MCF 10A (cell line): ENCODE measurements around the gene MOV10. TPM values are rescaled to one million over a fixed set of nuclear protein-coding genes. Genes with fewer than 3 reads are reported as not detected.

Experiments
- BruUV-seq: library from RNA; stranded (reverse); fragments of 400-500 nt; replicated peaks from 2 replicates; lab custom pipeline; 2021; lab: Mats Ljungman, UMichigan
- CTCF ChIA-PET: fragments of 300-600 bp; sonication (Branson Sonifier 250); formaldehyde crosslinking; extraction: SDS; loops from one replicate; lab custom pipeline; 2021; ENCODE audit warnings: antibody characterized with exemption, inconsistent platforms; lab: Yijun Ruan, JAX
- POLR2A ChIA-PET: fragments of 300-600, 350-650 bp; sonication (Branson Sonifier 250); formaldehyde crosslinking; extraction: SDS; loops from one replicate; lab custom pipeline; 2020; ENCODE audit warnings: antibody characterized with exemption, inconsistent platforms; lab: Yijun Ruan, JAX
- DNase-seq: peaks from one replicate; pipeline ENCODE4 v3.0.0-alpha.2; 2018; ENCODE audit not compliant: unreplicated experiment
- H3K27ac Mint-ChIP-seq: one replicate; pipeline ENCODE4 v1.8.0; 2022; ENCODE audit warnings: mild to moderate bottlenecking, low read depth, mixed read lengths; ENCODE audit not compliant: unreplicated experiment
- H3K27me3 Mint-ChIP-seq: one replicate; pipeline ENCODE4 v1.8.0; 2022; ENCODE audit warnings: mixed read lengths; ENCODE audit not compliant: insufficient read depth, unreplicated experiment
- H3K36me3 Mint-ChIP-seq: one replicate; pipeline ENCODE4 v1.8.0; 2022; ENCODE audit warnings: mild to moderate bottlenecking, moderate library complexity, mixed read lengths; ENCODE audit not compliant: insufficient read depth, unreplicated experiment
- H3K4me1 Mint-ChIP-seq: one replicate; pipeline ENCODE4 v1.8.0; 2022; ENCODE audit warnings: mixed read lengths; ENCODE audit not compliant: insufficient read depth, unreplicated experiment
- H3K4me3 Mint-ChIP-seq: one replicate; pipeline ENCODE4 v1.8.0; 2022; ENCODE audit warnings: mild to moderate bottlenecking, moderate library complexity, mixed read lengths; ENCODE audit not compliant: unreplicated experiment
- H3K9me3 Mint-ChIP-seq: one replicate; pipeline ENCODE4 v1.8.0; 2022; ENCODE audit warnings: mixed read lengths; ENCODE audit not compliant: unreplicated experiment
- intact Hi-C: fragments of 100-400 bp; cut with micrococcal nuclease; formaldehyde crosslinking; loops from 2 replicates; pipeline ENCODE4 v1.14.1; 2022
- total RNA-seq: library from RNA; stranded (reverse); gene quantifications from 2 replicates; pipeline ENCODE4 v1.2.3, GENCODE V29; 2022
- TF ChIP-seq, protein P1 (sequence below): fragments of 200-600 bp; IDR thresholded peaks from one replicate; pipeline ENCODE4 v1.8.0; 2022; ENCODE audit warnings: antibody characterized with exemption, mild to moderate bottlenecking; ENCODE audit not compliant: unreplicated experiment

Gene MOV10
- total RNA-seq, 1 experiment from 2014 or later = 55.6 TPM

DNA sequence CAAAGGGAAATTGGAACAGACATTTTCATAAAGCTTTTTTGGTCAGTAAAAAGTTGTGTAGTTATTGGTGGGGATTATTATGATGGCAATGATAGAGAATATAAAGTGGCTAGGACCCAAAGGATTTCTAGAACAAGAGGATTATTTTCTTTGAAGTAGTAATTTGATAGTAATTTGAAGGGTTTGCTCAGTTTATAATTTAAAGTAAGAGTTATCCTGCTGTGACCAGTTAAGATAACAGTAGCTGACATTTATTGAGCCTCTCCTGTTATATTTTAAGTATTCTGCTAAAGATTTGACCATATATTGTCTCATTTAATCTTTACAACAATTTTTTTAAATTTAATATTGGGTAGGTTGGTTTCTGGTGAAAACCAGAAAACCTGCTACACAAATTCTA is 40.1 kb upstream of the MOV10 start:
- ChIA-PET CTCF (interaction anchor here (0.6 to 1.1 kb wide), 2 partner anchors 39 to 878 kb away, joined by 3 to 5 read pairs; no protein-coding TSS in a partner anchor), POLR2A (interaction anchor here (1.2 to 9.1 kb wide), 3 partner anchors 14 to 40 kb away, joined by 4 to 71 read pairs (median 12); partner anchors contain the start of genes CAPZA1, MOV10 and ST7L)
- Mint-ChIP-seq H3K27me3 (no peaks in the 10 kb centered on the region), H3K4me1 (peaks cover 43% of the 10 kb centered on the region), H3K27ac (no peak overlapping the region), H3K9me3 (no peaks in the 10 kb centered on the region), H3K4me3 (no peak overlapping the region), H3K36me3 (peaks cover 18% of the 10 kb centered on the region)
- TF ChIP-seq, protein P1, sequence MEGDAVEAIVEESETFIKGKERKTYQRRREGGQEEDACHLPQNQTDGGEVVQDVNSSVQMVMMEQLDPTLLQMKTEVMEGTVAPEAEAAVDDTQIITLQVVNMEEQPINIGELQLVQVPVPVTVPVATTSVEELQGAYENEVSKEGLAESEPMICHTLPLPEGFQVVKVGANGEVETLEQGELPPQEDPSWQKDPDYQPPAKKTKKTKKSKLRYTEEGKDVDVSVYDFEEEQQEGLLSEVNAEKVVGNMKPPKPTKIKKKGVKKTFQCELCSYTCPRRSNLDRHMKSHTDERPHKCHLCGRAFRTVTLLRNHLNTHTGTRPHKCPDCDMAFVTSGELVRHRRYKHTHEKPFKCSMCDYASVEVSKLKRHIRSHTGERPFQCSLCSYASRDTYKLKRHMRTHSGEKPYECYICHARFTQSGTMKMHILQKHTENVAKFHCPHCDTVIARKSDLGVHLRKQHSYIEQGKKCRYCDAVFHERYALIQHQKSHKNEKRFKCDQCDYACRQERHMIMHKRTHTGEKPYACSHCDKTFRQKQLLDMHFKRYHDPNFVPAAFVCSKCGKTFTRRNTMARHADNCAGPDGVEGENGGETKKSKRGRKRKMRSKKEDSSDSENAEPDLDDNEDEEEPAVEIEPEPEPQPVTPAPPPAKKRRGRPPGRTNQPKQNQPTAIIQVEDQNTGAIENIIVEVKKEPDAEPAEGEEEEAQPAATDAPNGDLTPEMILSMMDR = no peak
- DNase-seq = no peak
- intact Hi-C loops = no loop called here
- no TSS peak for BruUV-seq

DNA sequence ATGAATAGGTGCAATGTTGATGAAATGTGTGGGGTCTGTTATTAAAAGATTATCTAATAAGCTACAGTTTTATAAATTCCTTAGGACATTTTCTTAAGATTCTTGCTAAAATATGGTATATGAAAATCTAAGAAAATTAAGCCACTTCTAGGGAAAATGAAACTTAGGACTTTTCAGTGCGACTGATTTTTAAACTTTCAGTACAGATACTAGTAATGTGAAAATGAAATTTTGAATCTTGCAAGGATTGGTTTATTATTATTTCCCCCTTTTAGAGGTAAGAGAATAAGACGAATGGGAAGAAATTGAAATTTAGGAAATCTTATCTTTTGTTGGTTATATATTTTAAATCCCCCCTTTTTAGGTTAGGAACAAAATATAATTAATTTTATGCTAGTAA is 38.4 kb upstream of the MOV10 start:
- Mint-ChIP-seq H3K4me3 (no peak overlapping the region), H3K27me3 (no peaks in the 10 kb centered on the region), H3K27ac (peak overlapping the region; percentile 46), H3K4me1 (peaks cover 38% of the 10 kb centered on the region), H3K36me3 (peaks cover 7% of the 10 kb centered on the region), H3K9me3 (no peaks in the 10 kb centered on the region)
- intact Hi-C loops = no loop called here
- ChIA-PET POLR2A (interaction anchor here (0.6 to 9.1 kb wide), 6 partner anchors 9 to 488 kb away, joined by 3 to 71 read pairs (median 9); partner anchors contain the start of genes CAPZA1, MOV10 and ST7L), CTCF (interaction anchor here (1.1 to 1.2 kb wide), 2 partner anchors 10 to 245 kb away, joined by 3 read pairs; no protein-coding TSS in a partner anchor)
- no TSS peak for BruUV-seq
- TF ChIP-seq, protein P1 = no peak
- no peak for DNase-seq

DNA sequence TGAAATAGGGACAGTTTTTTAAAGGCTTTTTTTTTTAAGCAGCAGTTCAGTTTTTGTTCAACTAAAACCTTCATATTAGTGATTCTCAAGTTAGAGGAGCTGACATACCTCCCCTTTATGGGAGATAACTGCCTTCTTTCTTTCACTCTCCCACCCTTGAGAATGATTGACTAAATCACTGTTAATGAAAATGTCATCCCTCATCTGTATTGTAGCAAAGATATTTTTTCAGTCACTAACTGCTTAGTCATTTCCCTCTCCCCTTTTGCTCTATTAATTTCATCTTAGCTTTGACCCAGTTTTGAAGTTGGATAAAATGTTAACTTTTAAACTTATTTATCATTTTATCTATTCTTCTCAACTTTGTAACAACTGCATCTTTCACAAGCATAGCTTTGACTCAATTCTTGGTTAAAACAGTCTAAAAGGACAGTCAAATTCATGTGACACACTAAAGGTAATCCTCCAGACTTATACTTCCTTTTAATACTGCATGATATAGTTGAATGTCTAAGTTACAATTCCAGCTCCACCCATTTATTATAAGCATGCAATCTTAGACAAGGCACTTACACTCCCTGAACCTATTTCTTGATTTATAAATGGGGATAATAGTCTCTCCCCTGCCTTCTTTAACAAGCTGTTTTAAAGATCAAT is 37.7 kb upstream of the MOV10 start:
- Mint-ChIP-seq H3K9me3 (no peaks in the 10 kb centered on the region), H3K27me3 (no peaks in the 10 kb centered on the region), H3K4me1 (peaks cover 38% of the 10 kb centered on the region), H3K27ac (peak overlapping the region; percentile 46), H3K4me3 (no peak overlapping the region), H3K36me3 (peaks cover 6% of the 10 kb centered on the region)
- ChIA-PET POLR2A (interaction anchor here (0.7 to 9.1 kb wide), 9 partner anchors 10 to 242 kb away, joined by 3 to 71 read pairs (median 6); partner anchors contain the start of genes CAPZA1, MOV10 and ST7L), CTCF (interaction anchor here (0.6 to 1.6 kb wide), 3 partner anchors 9 to 63 kb away, joined by 3 to 7 read pairs (median 3); partner anchors contain the start of genes CAPZA1 and ST7L)
- intact Hi-C loops = no loop called here
- no peak for DNase-seq
- TF ChIP-seq, protein P1 = no peak
- BruUV-seq = no TSS peak
